BJ (cell line): ENCODE measurements around the gene RCBTB1. TPM values are rescaled to one million over a fixed set of nuclear protein-coding genes. Genes with fewer than 3 reads are reported as not detected.

Source experiments
- CTCF ChIA-PET: fragments of 350-600 bp; formaldehyde crosslinking; extraction: SDS; loops from one replicate; lab custom pipeline; 2021; ENCODE audit warnings: antibody characterized with exemption, inconsistent platforms; lab: Yijun Ruan, JAX
- POLR2A ChIA-PET: fragments of 300-600 bp; sonication (Branson Sonifier 250); formaldehyde crosslinking; extraction: SDS; loops from one replicate; lab custom pipeline; 2021; ENCODE audit warnings: antibody characterized with exemption; lab: Charles Lee
- DNase-seq: peaks from one replicate; pipeline ENCODE4 v3.0.0-alpha.2; 2011; ENCODE audit warnings: low read depth
- H3K27me3 ChIP-seq: 2 replicates; pipeline ENCODE4 v1.6.0; 2011; ENCODE audit warnings: low read length; ENCODE audit not compliant: control insufficient read depth, insufficient read depth
- H3K36me3 ChIP-seq: 2 replicates; pipeline ENCODE4 v1.5.1; 2011; ENCODE audit warnings: low read length; ENCODE audit not compliant: control insufficient read depth, insufficient read depth
- H3K4me3 ChIP-seq: 2 replicates; pipeline ENCODE4 v1.5.1; 2011; ENCODE audit warnings: low read depth, mild to moderate bottlenecking, control low read depth, low read length
- CTCF ChIP-seq: IDR thresholded peaks from 2 replicates; pipeline ENCODE4 v1.5.1; 2011; ENCODE audit warnings: low read depth, mild to moderate bottlenecking, control low read depth, inconsistent platforms, low read length, moderate library complexity; ENCODE audit not compliant: insufficient read depth
- polyA plus RNA-seq: library from polyadenylated mRNA; depleted of rRNA; stranded (reverse); fragments of >200 nt; gene quantifications from 2 replicates; pipeline ENCODE4 v1.2.3, GENCODE V29; 2011

Gene RCBTB1
- polyA plus RNA-seq, 1 experiment: 8.0 TPM

GRCh38 chr13:49516467-49516866 is 68.9 kb downstream of the RCBTB1 start:
- Histone ChIP-seq H3K4me3 (no peak overlapping the region), H3K27me3 (no peaks in the 10 kb centered on the region), H3K36me3 (peaks cover 11% of the 10 kb centered on the region)
- CTCF ChIA-PET: interaction anchor here (0.7 kb wide), 1 partner anchor 14 kb away, joined by 3 read pairs; no protein-coding TSS in a partner anchor
- no peak for TF ChIP-seq CTCF
- POLR2A ChIA-PET: no interaction called here
- DNase-seq: no peak

GRCh38 chr13:49512578-49512977 is 72.8 kb downstream of the RCBTB1 start:
- Histone ChIP-seq H3K36me3 (peaks cover 9% of the 10 kb centered on the region), H3K4me3 (no peak overlapping the region), H3K27me3 (no peaks in the 10 kb centered on the region)
- no peak for TF ChIP-seq CTCF
- ChIA-PET CTCF (interaction anchor here (0.9 kb wide), 1 partner anchor 94 kb away, joined by 4 read pairs; no protein-coding TSS in a partner anchor), POLR2A (no interaction called here)
- no peak for DNase-seq

- no peaks in the 10 kb centered on the region for H3K36me3 ChIP-seq
- no peak overlapping the region for H3K4me3 ChIP-seq
- H3K27me3 ChIP-seq: no peaks in the 10 kb centered on the region
- DNase-seq: no peak
- TF ChIP-seq CTCF: no peak
- CTCF ChIA-PET: no interaction called here
- POLR2A ChIA-PET: no interaction called here
These were observed 81.4 kb downstream of the RCBTB1 start for GRCh38 chr13:49503951-49504350.

- POLR2A ChIA-PET: no interaction called here
These were observed 82.4 kb downstream of the RCBTB1 start for GRCh38 chr13:49502954-49503353.

GRCh38 chr13:49499889-49500660 is 85.3 kb downstream of the RCBTB1 start:
- DNase-seq: peak; percentile 57
- Histone ChIP-seq H3K36me3 (no peaks in the 10 kb centered on the region), H3K27me3 (no peaks in the 10 kb centered on the region), H3K4me3 (no peak overlapping the region)
- TF ChIP-seq CTCF: no peak
- ChIA-PET POLR2A (no interaction called here), CTCF (no interaction called here)

More at GRCh38 chr13:49502954-49503353, 82.4 kb downstream of the RCBTB1 start:
- CTCF ChIA-PET: interaction anchor here (1.0 kb wide), 1 partner anchor 13 kb away, joined by 3 read pairs; no protein-coding TSS in a partner anchor
- no peaks in the 10 kb centered on the region for H3K36me3 ChIP-seq
- H3K4me3 ChIP-seq: no peak overlapping the region
- no peak for DNase-seq
- no peaks in the 10 kb centered on the region for H3K27me3 ChIP-seq
- no peak for TF ChIP-seq CTCF
